IPS DF 4.7 (cell line): ENCODE results near the gene RNF17.

Source experiments
- DNase-seq: peaks from one replicate; pipeline ENCODE4 v3.0.0-alpha.2; 2013; ENCODE audit warnings: low spot score; ENCODE audit errors: extremely low read depth

Gene RNF17

DNA sequence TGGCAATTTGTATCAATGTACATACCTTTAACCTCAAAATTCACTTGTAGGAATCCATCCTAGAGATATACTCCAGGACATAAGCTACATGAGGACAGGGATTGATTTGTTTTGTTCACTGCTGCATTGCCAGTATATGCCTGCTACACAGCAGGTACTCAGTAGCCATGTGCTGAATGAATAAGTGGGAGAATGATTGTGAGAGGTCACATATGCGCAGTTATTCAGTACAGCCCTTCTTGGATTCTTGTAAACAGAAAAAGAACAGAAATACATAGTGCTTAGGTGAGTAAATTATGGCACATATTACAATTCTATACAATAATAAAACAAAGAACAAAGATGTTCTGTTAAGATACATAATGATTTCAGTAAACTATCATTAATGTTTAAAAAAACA lies 133.3 kb downstream of the RNF17 start:
- no peak for DNase-seq

- no peak for DNase-seq
Measured at GRCh38 chr13:24899601-24900000, 135.6 kb downstream of the RNF17 start.

- no peak for DNase-seq
Measured at GRCh38 chr13:24900507-24900906, 136.5 kb downstream of the RNF17 start.

DNA sequence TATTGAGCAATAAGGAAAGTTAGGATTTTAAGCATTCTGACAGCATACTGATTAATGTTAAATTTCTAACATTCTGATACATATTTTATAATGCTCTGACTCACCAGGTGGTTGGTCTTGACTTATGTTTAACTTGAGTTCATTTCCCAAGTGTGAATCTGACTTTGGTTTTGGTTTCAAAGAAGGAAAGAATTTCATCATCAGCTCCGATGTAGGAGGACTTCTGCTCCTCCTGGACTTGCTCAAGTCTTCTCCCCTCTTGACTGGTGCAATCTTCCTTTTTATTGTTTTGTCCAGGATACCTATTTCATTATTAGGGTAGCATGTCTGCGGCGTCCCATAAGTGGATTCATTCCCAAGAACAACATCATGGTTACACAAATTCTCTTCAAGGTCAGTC lies 141.3 kb downstream of the RNF17 start:
- no peak for DNase-seq

GRCh38 chr13:24906268-24906667 lies 142.3 kb downstream of the RNF17 start:
- DNase-seq = no peak

GRCh38 chr13:24910502-24911132 lies 146.6 kb downstream of the RNF17 start:
- no peak for DNase-seq

GRCh38 chr13:24911133-24911908 lies 147.4 kb downstream of the RNF17 start:
- DNase-seq = no peak

GRCh38 chr13:24916464-24916863 lies 152.5 kb downstream of the RNF17 start:
- DNase-seq = no peak

- no peak for DNase-seq
Measured at GRCh38 chr13:24921003-24921402, 157.0 kb downstream of the RNF17 start.

GRCh38 chr13:24921881-24922280 lies 157.9 kb downstream of the RNF17 start:
- DNase-seq = no peak

DNA sequence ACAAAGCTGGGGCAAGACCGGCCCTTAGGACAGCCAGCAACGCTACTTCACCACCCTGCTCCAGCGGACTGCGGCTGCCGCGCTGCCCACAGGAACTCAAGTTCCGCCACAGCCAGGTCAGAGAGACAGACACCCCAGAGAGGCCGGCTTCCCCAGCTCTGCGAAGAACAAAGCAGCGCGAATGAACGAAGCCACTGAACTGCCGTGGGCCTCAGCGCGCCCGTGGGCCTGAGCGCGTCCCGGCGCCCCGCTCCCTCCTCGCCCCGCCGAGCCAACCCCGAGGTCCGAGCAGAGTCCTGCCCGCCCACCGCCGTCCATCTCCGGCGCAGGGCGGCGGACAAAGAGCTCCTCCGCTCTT lies 158.4 kb downstream of the RNF17 start:
- no peak for DNase-seq

GRCh38 chr13:24922745-24923591 lies 159.0 kb downstream of the RNF17 start:
- DNase-seq = peak; percentile 81

DNA sequence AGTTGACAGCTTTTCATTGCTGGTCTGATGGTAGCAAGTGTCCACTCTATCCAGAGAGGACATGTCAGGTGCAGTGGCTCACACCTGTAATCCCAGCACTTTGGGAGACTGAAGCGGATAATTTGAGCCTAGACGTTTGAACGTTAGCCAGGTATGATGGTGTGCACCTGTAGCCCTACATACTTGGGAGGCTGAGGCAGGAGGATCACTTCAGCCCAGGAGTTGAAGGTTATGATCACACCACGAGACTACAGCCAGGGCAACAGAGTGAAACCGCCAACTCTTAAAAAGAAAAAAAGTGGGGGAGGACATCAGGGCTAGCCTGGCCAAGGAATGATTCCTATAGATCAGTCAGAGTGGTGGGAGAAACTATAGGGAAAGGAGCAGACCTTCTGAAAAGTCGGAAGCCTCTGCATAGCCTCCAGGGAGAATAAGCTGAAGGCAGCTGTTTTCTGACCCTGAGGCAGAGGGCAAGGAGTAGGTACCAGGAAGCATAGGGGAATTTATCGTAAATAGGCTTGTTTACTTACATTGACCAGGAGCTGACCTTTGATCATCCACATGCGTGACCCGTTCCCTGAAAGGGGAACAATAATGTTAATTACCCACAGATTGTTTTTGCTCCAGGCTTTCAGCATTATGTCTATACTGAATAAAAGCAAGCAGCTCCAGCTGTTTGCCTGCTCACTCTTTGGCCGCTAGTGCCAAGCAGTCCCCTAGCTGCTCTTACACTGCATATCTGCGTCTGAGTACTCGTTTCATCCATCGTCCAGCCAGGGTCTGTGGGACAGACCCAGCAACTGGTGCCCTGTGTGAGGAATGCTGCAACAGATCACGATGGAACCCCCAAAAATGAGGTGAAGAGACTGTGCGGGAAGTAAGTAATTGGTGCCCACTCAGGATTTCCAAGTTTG lies 161.6 kb downstream of the RNF17 start:
- DNase-seq = no peak

DNA sequence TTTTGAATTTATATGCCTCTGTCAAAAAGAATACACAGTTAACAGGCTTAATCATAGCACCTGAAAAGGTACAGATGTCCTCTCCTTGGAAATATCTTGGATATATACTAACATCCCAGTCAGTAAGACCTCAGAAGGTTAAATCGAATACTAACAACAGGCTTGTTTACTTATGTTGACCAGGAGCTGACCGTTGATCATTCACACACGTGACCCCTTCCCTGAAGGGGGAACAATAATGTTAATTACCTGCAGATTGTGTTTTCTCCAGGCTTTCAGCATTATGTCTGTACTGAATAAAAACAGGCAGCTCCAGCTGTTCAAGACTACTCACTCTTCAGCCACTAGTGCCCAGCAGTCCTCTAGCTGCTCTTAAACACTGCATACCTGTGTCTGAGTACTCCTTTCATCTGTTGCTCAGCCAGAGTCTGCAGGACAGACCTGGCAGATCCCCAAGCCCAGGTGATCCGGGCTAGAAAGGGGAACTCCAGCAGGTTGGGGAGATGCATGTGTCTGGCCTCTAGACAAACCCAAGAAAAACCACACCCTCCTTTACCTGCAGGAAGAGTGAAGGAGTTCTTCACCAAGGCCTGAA lies 163.9 kb downstream of the RNF17 start:
- no peak for DNase-seq

- DNase-seq = no peak
Measured at GRCh38 chr13:24929196-24929595, 165.2 kb downstream of the RNF17 start.
